HFFc6 (cell line): ENCODE results near the gene LSMEM2. TPM values are rescaled to one million over a fixed set of nuclear protein-coding genes. Genes with fewer than 3 reads are reported as not detected.
A peak's percentile ranks its signal among the peaks of the same experiment; 100 is the strongest.

Experiments used
- DNase-seq: peaks from one replicate; pipeline ENCODE4 v3.0.0-alpha.2; 2018
- H3K27ac Mint-ChIP-seq: 2 replicates; pipeline ENCODE4 v1.8.0; 2020; ENCODE audit warnings: mild to moderate bottlenecking, mixed read lengths
- H3K27me3 Mint-ChIP-seq: 2 replicates; pipeline ENCODE4 v1.8.0; 2021; ENCODE audit warnings: mild to moderate bottlenecking, moderate library complexity, mixed read lengths; ENCODE audit not compliant: insufficient read depth
- H3K36me3 Mint-ChIP-seq: 2 replicates; pipeline ENCODE4 v1.8.0; 2021; ENCODE audit warnings: low read depth, mixed read lengths
- H3K4me1 Mint-ChIP-seq: 2 replicates; pipeline ENCODE4 v1.8.0; 2020; ENCODE audit warnings: low read depth, mixed read lengths
- H3K4me3 Mint-ChIP-seq: 2 replicates; pipeline ENCODE4 v1.8.0; 2020; ENCODE audit warnings: mild to moderate bottlenecking, moderate library complexity, mixed read lengths
- H3K9me3 Mint-ChIP-seq: 2 replicates; pipeline ENCODE4 v1.8.0; 2020; ENCODE audit warnings: mild to moderate bottlenecking, mixed read lengths
- CTCF ChIP-seq: fragments of 200-600 bp; sonication (generic); IDR thresholded peaks from 2 replicates; pipeline ENCODE4 v1.5.0; 2021; ENCODE audit warnings: antibody characterized with exemption, mild to moderate bottlenecking
- total RNA-seq, 6 experiments: library from RNA; stranded (reverse); fragmentation: NEBNext Ultra II Directional; extraction: Animal tissue kit (Norgen Biotek cat#: 25700); gene quantifications; 2 replicates in 1 of 6; 3 replicates in 5 of 6; pipeline ENCODE4 v1.2.3, GENCODE V29; 2021

The LSMEM2 gene
- total RNA-seq, 6 experiments from 2014 or later: 0.11 to 0.13 TPM; not detected in 4

- TF ChIP-seq CTCF: no peak
- Mint-ChIP-seq H3K27me3 (peaks cover 1% of the 10 kb centered on the region; the same call in 1 of the 2 replicates), H3K4me3 (no peak overlapping the region), H3K9me3 (no peaks in the 10 kb centered on the region), H3K36me3 (peaks cover 10% of the 10 kb centered on the region), H3K27ac (no peak overlapping the region), H3K4me1 (peaks cover 20% of the 10 kb centered on the region)
- no peak for DNase-seq
Measured at GRCh38 chr3:50288387-50289007, 9.6 kb downstream of the LSMEM2 start.

- no peak for DNase-seq
- peaks cover 20% of the 10 kb centered on the region for H3K4me1 Mint-ChIP-seq
- peaks cover 1% of the 10 kb centered on the region; the same call in 1 of the 2 replicates for H3K27me3 Mint-ChIP-seq
- no peaks in the 10 kb centered on the region for H3K9me3 Mint-ChIP-seq
- peaks cover 10% of the 10 kb centered on the region for H3K36me3 Mint-ChIP-seq
- no peak overlapping the region for H3K4me3 Mint-ChIP-seq
- no peak for TF ChIP-seq CTCF
- no peak overlapping the region for H3K27ac Mint-ChIP-seq
Measured at GRCh38 chr3:50289130-50289529, 10.2 kb downstream of the LSMEM2 start.

- Mint-ChIP-seq H3K9me3 (no peaks in the 10 kb centered on the region), H3K27ac (no peak overlapping the region), H3K4me3 (no peak overlapping the region), H3K36me3 (peaks cover 10% of the 10 kb centered on the region), H3K27me3 (peaks cover 1% of the 10 kb centered on the region; the same call in 1 of the 2 replicates), H3K4me1 (peaks cover 20% of the 10 kb centered on the region)
- DNase-seq: no peak
- no peak for TF ChIP-seq CTCF
Measured at GRCh38 chr3:50290161-50290641, 11.3 kb downstream of the LSMEM2 start.

- no peaks in the 10 kb centered on the region for H3K9me3 Mint-ChIP-seq
- peaks cover 20% of the 10 kb centered on the region for H3K4me1 Mint-ChIP-seq
- H3K36me3 Mint-ChIP-seq: peaks cover 5% of the 10 kb centered on the region
- peak within 1 kb of the TSS; percentile 95 for H3K27ac Mint-ChIP-seq
- peaks cover 1% of the 10 kb centered on the region; the same call in 1 of the 2 replicates for H3K27me3 Mint-ChIP-seq
- no peak for TF ChIP-seq CTCF
- DNase-seq: peak; percentile 98
- peak within 1 kb of the TSS; percentile 92 for H3K4me3 Mint-ChIP-seq
Measured at GRCh38 chr3:50292159-50293078, 13.5 kb downstream of the LSMEM2 start, which contains the start of gene IFRD2. Gene IFRD2, minus strand, starts transcription at chr3:50292429. Its CDS starts 155 bp downstream, at chr3:50292274.

- Mint-ChIP-seq H3K4me3 (peak overlapping the region; percentile 92), H3K27ac (peak overlapping the region; percentile 95), H3K36me3 (peaks cover 5% of the 10 kb centered on the region), H3K27me3 (peaks cover 1% of the 10 kb centered on the region; the same call in 1 of the 2 replicates), H3K4me1 (peaks cover 24% of the 10 kb centered on the region), H3K9me3 (no peaks in the 10 kb centered on the region)
- no peak for TF ChIP-seq CTCF
- no peak for DNase-seq
Measured at GRCh38 chr3:50293079-50293801, 14.4 kb downstream of the LSMEM2 start.
